Endothelial cell of umbilical vein (primary cell): ENCODE data around the gene EIF1B. TPM values are rescaled to one million over a fixed set of nuclear protein-coding genes. Genes with fewer than 3 reads are reported as not detected.

ENCODE experiments used
- BruUV-seq: library from RNA; stranded (reverse); fragments of 400-500 nt; replicated peaks from 2 replicates; lab custom pipeline; 2021; lab: Mats Ljungman, UMichigan
- CTCF ChIA-PET: fragments of 300-600, 350-600 bp; sonication (Branson Sonifier 250); formaldehyde crosslinking; loops from one replicate; lab custom pipeline; 2021; ENCODE audit warnings: antibody characterized with exemption, inconsistent platforms; lab: Charles Lee
- POLR2A ChIA-PET: fragments of 300-600, 350-600 bp; sonication (Branson Sonifier 250); formaldehyde crosslinking; loops from one replicate; lab custom pipeline; 2021; ENCODE audit warnings: antibody characterized with exemption, inconsistent platforms; lab: Charles Lee
- DNase-seq: peaks from one replicate; pipeline ENCODE4 v3.0.0-alpha.2; 2011; ENCODE audit warnings: low read depth, low spot score
- FAIRE-seq: peaks from 2 replicates; lab custom pipeline; 2011; peaks lifted over from hg19 to GRCh38; lab: Jason Lieb, UNC
- H2AFZ ChIP-seq: 2 replicates; pipeline ENCODE4 v1.6.0; 2012; ENCODE audit warnings: low read depth, low read length, control low read depth, inconsistent platforms
- H3K27ac ChIP-seq: 2 replicates; pipeline ENCODE4 v1.5.1; 2011; ENCODE audit warnings: low read depth, mild to moderate bottlenecking, control low read depth, low read length, moderate library complexity; ENCODE audit not compliant: insufficient read depth
- H3K27me3 ChIP-seq, 2 experiments: 2 replicates each; pipeline versions ENCODE4 v1.6.0 to v1.6.1; 2011; ENCODE audit warnings: low read length in 2 of 2, mixed read lengths in 1 of 2; ENCODE audit not compliant: control insufficient read depth in 2 of 2, insufficient read depth in 2 of 2
- H3K36me3 ChIP-seq, 2 experiments: 2 replicates in 1 of 2; 3 replicates in 1 of 2; pipeline ENCODE4 v1.5.1; 2011; ENCODE audit warnings: low read length in 2 of 2, mild to moderate bottlenecking in 1 of 2, moderate library complexity in 1 of 2; ENCODE audit not compliant: control insufficient read depth in 2 of 2, insufficient read depth in 2 of 2; ENCODE audit errors: extremely low read depth in 1 of 2
- H3K4me1 ChIP-seq: 3 replicates; pipeline ENCODE4 v1.5.1; 2011; ENCODE audit warnings: mild to moderate bottlenecking, low read length; ENCODE audit not compliant: control insufficient read depth, insufficient read depth; ENCODE audit errors: extremely low read depth
- H3K4me2 ChIP-seq: 2 replicates; pipeline ENCODE4 v1.6.1; 2011; ENCODE audit warnings: low read length, control low read depth, mixed read lengths; ENCODE audit not compliant: insufficient read depth
- H3K4me3 ChIP-seq, 3 experiments: fragments of 200-600 bp in 1 of 3; sonication (generic), shearing (Covaris generic) in 1 of 3; replicated peaks in 1 of 3; 2 replicates each; pipeline ENCODE4 v1.5.1; 2011 to 2016; ENCODE audit warnings: control low read depth in 3 of 3, low read length in 3 of 3, mild to moderate bottlenecking in 2 of 3, inconsistent platforms in 1 of 3, low read depth in 1 of 3, moderate library complexity in 1 of 3; ENCODE audit not compliant: insufficient read depth in 1 of 3
- H3K79me2 ChIP-seq: 2 replicates; pipeline ENCODE4 v1.6.0; 2012; ENCODE audit warnings: low read length, inconsistent platforms; ENCODE audit not compliant: control insufficient read depth, insufficient read depth
- H3K9ac ChIP-seq: replicated peaks from 2 replicates; pipeline ENCODE3; 2011; ENCODE audit warnings: low read length, control low read depth; ENCODE audit not compliant: insufficient read depth; ENCODE audit errors: extremely low read depth
- H3K9me1 ChIP-seq: replicated peaks from 3 replicates; pipeline ENCODE4 v1.6.0; 2011; ENCODE audit warnings: mild to moderate bottlenecking, low read length; ENCODE audit not compliant: control insufficient read depth, insufficient read depth; ENCODE audit errors: extremely low read depth
- H3K9me3 ChIP-seq: replicated peaks from 2 replicates; pipeline ENCODE4 v1.5.1; 2012; ENCODE audit warnings: low read length, inconsistent platforms; ENCODE audit not compliant: control insufficient read depth, insufficient read depth
- H4K20me1 ChIP-seq: replicated peaks from 2 replicates; pipeline ENCODE3; 2011; ENCODE audit warnings: mild to moderate bottlenecking, low read length; ENCODE audit not compliant: control insufficient read depth, insufficient read depth; ENCODE audit errors: extremely low read depth
- CTCF ChIP-seq, 2 donors: IDR thresholded peaks; 1 replicate in 1 of 2; 2 replicates in 1 of 2; pipeline ENCODE4 v1.5.1; 2011; ENCODE audit warnings: low read length in 2 of 2, mild to moderate bottlenecking in 2 of 2, moderate library complexity in 2 of 2, control low read depth in 1 of 2, inconsistent platforms in 1 of 2, low read depth in 1 of 2; ENCODE audit not compliant: insufficient read depth in 1 of 2; ENCODE audit errors: extremely low read depth in 1 of 2
- FOS ChIP-seq: IDR thresholded peaks from 2 replicates; pipeline ENCODE4 v1.6.1; 2011; ENCODE audit warnings: mild to moderate bottlenecking, low read length, moderate library complexity, borderline replicate concordance; ENCODE audit not compliant: insufficient read depth
- JUN ChIP-seq: IDR thresholded peaks from 2 replicates; pipeline ENCODE4 v1.6.1; 2011; ENCODE audit warnings: borderline replicate concordance, low read depth; ENCODE audit not compliant: insufficient read length, insufficient read depth
- MAX ChIP-seq: IDR thresholded peaks from 2 replicates; pipeline ENCODE4 v1.6.1; 2011; ENCODE audit not compliant: insufficient read depth, insufficient read length
- MYC ChIP-seq: IDR thresholded peaks from one replicate; pipeline ENCODE4 v1.6.1; 2011; ENCODE audit warnings: mild to moderate bottlenecking, low read depth, low read length
- POLR2A ChIP-seq: IDR thresholded peaks from 2 replicates; pipeline ENCODE4 v1.6.1; 2012; ENCODE audit warnings: low read depth, mild to moderate bottlenecking, control low read depth, low read length
- POLR2AphosphoS5 ChIP-seq: IDR thresholded peaks from 2 replicates; pipeline ENCODE4 v1.6.1; 2012; ENCODE audit warnings: low read depth, mild to moderate bottlenecking, control low read depth, low read length, moderate library complexity; ENCODE audit not compliant: insufficient read depth
- dilution Hi-C: fragments of 300-500 bp; cut with MboI; formaldehyde crosslinking; loops from one replicate; pipeline ENCODE4 v1.15.0; 2019; ENCODE audit warnings: low sequenced_read_pairs; ENCODE audit not compliant: extremely low pct_ligation_motif_present
- intact Hi-C: fragments of 100-400 bp; cut with micrococcal nuclease; formaldehyde crosslinking; loops from one replicate; pipeline ENCODE4 v1.10.0; 2022
- polyA plus RNA-seq, 4 experiments: library from polyadenylated mRNA; depleted of rRNA in 3 of 4; stranded (reverse) in 3 of 4; unstranded in 1 of 4; fragments of >200 nt; gene quantifications; 2 replicates each; pipeline versions ENCODE4 v1.2.1 to v1.2.3, GENCODE V29; 2011 to 2012; ENCODE audit warnings: missing spikeins in 1 of 4
- total RNA-seq: library from RNA; stranded (reverse); gene quantifications from 2 replicates; pipeline ENCODE4 v1.2.3, GENCODE V29; 2021

EIF1B gene
- total and polyA plus RNA-seq, 2 donors (not counting 3 experiments of a cell fraction or from before 2014, with no cell fraction given): 17.8 to 46.0 TPM

- H3K79me2 ChIP-seq: peaks cover under 1% of the 10 kb centered on the region
- peak; percentile 64 for DNase-seq
- H3K9ac ChIP-seq: no peak overlapping the region
- BruUV-seq: no TSS peak
- no peaks in the 10 kb centered on the region for H3K4me1 ChIP-seq
- dilution Hi-C loops (no loop called here), intact Hi-C loops (loop anchor here (1.0 to 10.0 kb wide), 4 partner anchors 125 to 902 kb away; no protein-coding TSS in a partner anchor)
- no peak overlapping the region for H3K4me2 ChIP-seq
- no peaks in the 10 kb centered on the region for H3K9me3 ChIP-seq
- no peak overlapping the region for H3K4me3 ChIP-seq
- FAIRE-seq: peak; percentile 80
- no peaks in the 10 kb centered on the region for H3K9me1 ChIP-seq
- TF ChIP-seq FOS: no peak
- TF ChIP-seq POLR2AphosphoS5: no peak
- no peak for TF ChIP-seq MAX
- TF ChIP-seq CTCF (IDR thresholded peaks at IDR 0.05; ENCODE audit: extremely low read depth in 1 of 2, insufficient read depth in 1 of 2, low read depth in 1 of 2, low read length in 2 of 2): peak; percentile 61 to 75
- TF ChIP-seq POLR2A: no peak
- no peak for TF ChIP-seq MYC
- no peak for TF ChIP-seq JUN
- peaks cover 6 to 8% of the 10 kb centered on the region in 2 experiments for H3K36me3 ChIP-seq
- CTCF ChIA-PET: interaction anchor here (0.7 to 14.1 kb wide), 15 partner anchors 8 to 1026 kb away, joined by 3 to 261 read pairs (median 4); no protein-coding TSS in a partner anchor
- no peaks in the 10 kb centered on the region for H3K27me3 ChIP-seq
- H4K20me1 ChIP-seq: no peaks in the 10 kb centered on the region
- POLR2A ChIA-PET: no interaction called here
- H3K27ac ChIP-seq: no peak overlapping the region
- no peak overlapping the region for H2AFZ ChIP-seq
Observed at GRCh38 chr3:40317061-40317855, 7.8 kb downstream of the EIF1B start.
